ENCODE data around the gene TINAGL1.

TINAGL1 gene

DNA sequence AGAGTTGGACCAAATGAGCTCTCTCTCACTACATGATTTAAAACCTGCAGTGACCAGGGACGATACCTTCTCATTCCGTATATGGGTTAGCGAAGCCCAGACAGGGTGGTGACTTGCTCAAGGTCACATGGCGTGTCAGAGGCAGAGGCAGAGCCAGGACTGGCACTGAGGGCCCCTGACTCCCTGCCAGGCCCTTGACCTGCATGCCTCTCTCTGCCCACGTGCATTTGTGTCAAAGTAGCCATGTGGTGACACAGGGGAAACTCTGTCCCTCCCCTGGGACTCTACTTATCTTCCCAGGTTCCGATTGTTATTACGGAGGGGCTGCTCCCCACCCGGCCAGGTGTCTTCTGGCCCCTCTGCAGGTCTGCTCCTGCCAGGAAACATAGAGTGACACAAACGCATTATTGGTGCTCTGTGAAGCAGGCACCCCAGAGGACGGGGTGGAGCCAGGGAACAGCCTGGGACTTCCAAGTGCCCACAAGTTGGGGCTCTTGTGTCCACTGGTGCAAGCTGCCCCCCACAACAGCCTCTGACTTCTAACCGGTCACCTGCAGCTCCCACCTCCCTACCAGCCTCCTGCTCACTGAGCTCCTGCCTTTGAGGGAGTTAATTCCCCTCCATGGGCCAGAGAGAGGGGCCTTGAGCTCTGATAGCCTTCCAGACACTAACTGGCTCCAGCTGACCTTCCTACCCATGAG lies 7.3 kb upstream of the TINAGL1 start:
- no peak for DNase-seq (ENCODE audit: low read depth)

DNA sequence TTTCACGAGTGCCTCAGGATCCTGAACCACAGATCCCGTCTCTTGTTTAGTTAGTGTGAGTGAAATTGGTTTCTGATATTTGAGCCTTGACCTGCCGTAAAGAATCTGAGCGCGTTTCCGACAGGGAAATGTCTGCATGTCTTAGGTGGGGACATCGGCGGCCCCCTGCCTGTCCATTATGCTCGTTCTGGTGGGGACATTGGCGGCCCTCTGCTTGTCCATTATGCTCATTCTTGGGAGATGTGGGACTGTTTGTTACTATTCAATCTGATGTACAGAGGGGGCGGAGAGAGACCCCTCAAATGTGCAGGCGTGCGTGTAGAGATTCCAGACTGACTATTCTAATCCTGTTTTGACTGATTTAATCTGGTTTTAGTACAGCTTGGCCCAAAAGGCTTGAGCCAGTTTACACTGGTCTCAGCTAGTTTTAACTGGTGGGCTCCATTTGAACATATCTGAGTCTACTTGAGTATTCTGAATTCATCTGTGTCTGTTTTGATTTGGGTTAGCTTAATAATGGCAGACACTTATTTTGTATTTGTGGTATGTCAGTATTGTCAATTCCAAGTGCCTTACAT lies 6.6 kb upstream of the TINAGL1 start:
- DNase-seq (ENCODE audit: low read depth), result no peak

DNA sequence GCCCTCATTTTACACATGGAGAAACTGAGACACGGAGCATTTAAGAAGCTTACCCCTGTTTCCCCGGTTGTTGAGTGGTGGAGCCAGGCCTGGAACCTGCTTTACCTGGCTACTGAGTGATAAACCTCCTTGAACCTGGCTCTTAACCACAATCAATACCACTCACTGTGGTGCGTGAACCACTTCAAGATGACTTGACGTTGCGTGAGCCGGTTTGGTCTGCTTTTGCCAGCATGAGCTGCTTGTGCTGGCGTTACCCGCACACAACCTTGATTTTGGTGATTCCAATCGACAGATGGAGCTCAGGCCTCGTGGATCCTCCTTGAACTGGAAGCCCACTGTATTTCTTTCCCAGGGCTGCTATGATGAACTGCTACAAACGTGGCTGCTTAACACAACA lies 6.1 kb upstream of the TINAGL1 start:
- DNase-seq (ENCODE audit: low read depth), result no peak

DNA sequence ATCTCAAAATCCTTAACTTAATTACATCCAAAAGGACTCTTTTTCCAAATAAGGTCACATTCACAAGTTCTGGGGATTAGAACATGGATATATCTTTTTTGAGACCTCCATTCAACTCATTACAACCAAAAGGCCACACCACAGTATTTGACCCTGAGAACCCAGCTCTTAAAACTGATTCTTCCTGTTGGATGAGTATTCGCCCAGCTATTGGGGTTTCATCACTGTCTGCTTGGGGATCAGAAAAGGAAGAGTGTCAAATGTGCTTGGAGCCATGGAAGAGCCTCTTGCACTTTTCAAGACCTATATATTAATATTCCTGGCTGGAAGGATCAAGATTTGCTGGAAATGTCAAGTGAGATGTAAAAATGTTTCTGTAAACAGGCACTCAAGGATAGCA lies 5.4 kb upstream of the TINAGL1 start:
- no peak for DNase-seq (ENCODE audit: low read depth)

GRCh38 chr1:31571340-31572295 lies 4.7 kb upstream of the TINAGL1 start:
- no peak for DNase-seq (ENCODE audit: low read depth)

GRCh38 chr1:31572323-31573104 lies 3.8 kb upstream of the TINAGL1 start:
- DNase-seq (ENCODE audit: low read depth), result no peak

DNA sequence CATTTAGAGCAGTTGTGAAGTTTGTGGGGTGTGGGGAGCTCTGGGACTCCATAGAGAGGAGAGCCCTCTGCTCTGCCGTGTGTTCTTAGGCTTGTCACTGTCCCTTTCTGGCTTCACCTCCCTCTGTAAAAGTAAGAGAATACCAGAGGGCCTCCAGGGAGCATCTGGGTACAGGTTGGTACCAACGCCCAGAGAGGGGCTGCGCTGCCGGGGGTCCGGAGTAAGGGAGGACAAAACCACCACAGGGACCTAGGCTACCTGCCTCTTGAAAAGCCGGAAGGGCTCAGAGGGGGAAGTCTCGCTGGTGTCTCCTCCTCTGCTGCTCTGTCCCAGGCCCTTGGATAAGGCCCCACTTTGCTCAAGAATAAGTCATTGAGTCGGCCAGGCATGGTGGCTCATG lies 3.1 kb upstream of the TINAGL1 start:
- no peak for DNase-seq (ENCODE audit: low read depth)

- DNase-seq (ENCODE audit: low read depth), result no peak
Measured at GRCh38 chr1:31574749-31575368, 1.5 kb upstream of the TINAGL1 start.

DNA sequence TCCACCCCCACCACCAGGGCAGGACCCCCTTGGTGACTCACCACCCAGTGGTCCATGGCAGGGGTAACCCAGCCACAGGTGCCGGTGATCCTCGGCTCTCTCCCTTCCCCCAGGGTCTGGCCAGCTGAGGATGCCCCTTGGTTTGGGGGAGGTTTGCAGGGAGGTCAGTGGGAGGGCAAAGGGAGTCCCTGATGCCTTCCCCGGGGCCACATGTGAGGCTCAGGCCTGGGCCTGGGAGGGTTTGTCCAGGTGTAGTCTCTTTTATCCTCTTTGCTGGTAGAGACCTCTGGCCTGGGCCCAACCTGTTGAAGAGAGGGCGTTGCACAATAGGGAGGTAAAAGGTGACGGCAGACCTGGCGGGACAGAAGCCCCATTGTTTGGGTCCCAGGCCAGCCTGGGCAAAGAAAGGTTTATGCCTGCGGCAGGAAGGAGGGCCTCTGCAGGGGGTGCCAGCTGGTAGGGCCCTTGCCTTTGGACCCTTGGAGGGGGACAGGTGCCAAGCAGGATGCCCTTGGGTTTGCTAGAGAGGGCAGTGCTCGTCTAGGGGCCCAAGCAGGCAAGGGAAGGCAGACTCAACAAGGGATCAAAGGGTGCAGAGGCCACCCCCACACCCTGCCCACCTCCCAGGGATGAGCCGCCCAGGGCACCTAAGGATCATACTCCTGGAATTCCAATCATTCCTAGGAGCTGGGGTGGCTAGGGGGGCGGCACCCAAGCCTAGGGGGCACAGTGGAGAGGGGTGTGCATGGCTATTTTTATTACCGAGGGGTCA lies 760 bp upstream of the TINAGL1 start:
- DNase-seq (ENCODE audit: low read depth), result no peak

- no peak for DNase-seq (ENCODE audit: low read depth)
Measured at GRCh38 chr1:31576743-31577455, 584 bp downstream of the TINAGL1 start.

GRCh38 chr1:31577515-31578192 lies 1.3 kb downstream of the TINAGL1 start:
- no peak for DNase-seq (ENCODE audit: low read depth)

GRCh38 chr1:31579374-31579773 lies 3.1 kb downstream of the TINAGL1 start:
- no peak for DNase-seq (ENCODE audit: low read depth)

GRCh38 chr1:31580513-31580870 lies 4.2 kb downstream of the TINAGL1 start:
- no peak for DNase-seq (ENCODE audit: low read depth)

- DNase-seq (ENCODE audit: low read depth), result no peak
Measured at GRCh38 chr1:31580891-31581603, 4.7 kb downstream of the TINAGL1 start.

- no peak for DNase-seq (ENCODE audit: low read depth)
Measured at GRCh38 chr1:31581821-31582810, 5.8 kb downstream of the TINAGL1 start.

DNA sequence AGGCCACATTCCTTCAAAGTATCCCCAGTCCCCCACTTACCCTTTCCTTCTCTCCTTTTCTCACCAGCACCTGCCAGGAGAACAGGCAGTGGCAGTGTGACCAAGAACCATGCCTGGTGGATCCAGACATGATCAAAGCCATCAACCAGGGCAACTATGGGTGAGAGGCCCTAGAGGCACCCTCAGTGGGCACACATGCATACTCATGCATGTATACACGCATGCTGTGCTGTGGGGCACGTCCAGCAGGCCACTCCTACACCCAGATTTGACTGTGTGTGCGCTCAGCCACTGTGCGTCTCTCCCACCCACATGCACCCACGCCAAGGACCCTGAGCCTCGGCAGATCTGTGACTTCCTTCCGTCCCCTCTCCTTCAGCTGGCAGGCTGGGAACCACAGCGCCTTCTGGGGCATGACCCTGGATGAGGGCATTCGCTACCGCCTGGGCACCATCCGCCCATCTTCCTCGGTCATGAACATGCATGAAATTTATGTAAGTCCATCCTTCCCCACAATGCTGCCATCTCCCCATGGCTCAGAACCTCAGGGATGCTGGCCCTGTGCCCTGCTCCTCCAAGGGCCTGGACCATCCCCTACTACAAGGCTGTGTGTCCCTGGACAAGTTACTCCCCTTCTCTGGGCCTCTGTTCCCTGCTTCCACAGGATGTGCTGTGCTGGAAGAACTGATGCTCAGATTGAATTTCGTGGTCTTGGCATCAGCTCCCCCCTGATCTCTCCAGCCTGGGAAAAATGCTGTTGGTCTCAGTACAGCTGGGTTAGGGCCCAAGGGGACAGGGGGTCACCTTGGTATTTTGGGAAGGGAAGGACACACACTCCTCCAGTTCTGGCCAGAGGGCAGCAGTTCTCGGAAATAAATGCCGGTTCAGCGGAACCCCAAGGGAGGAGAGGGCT lies 7.0 kb downstream of the TINAGL1 start:
- DNase-seq (ENCODE audit: low read depth), result no peak
